Endodermal cell (in vitro differentiated cells): ENCODE results near the gene STK17B. TPM values are rescaled to one million over a fixed set of nuclear protein-coding genes. Genes with fewer than 3 reads are reported as not detected.
A peak's percentile ranks its signal among the peaks of the same experiment; 100 is the strongest.

Experiments used
- DNase-seq: peaks from one replicate; pipeline ENCODE4 v3.0.0-alpha.2; 2017
- H3K27ac ChIP-seq: 2 replicates; pipeline ENCODE4 v1.5.1; 2013; ENCODE audit warnings: mild to moderate bottlenecking, low read depth, low read length, moderate library complexity
- H3K27me3 ChIP-seq: 2 replicates; pipeline ENCODE4 v1.6.1; 2013; ENCODE audit warnings: mild to moderate bottlenecking, low read length, moderate library complexity; ENCODE audit not compliant: insufficient read depth, control insufficient read depth, poor library complexity, severe bottlenecking
- H3K36me3 ChIP-seq: 2 replicates; pipeline ENCODE4 v1.7.0; 2013; ENCODE audit warnings: mild to moderate bottlenecking, low read length, moderate library complexity; ENCODE audit not compliant: control insufficient read depth, insufficient read depth
- H3K4me1 ChIP-seq: one replicate; pipeline ENCODE4 v1.7.0; 2013; ENCODE audit warnings: low read length; ENCODE audit not compliant: control insufficient read depth, insufficient read depth
- H3K4me3 ChIP-seq: 2 replicates; pipeline ENCODE4 v1.5.1; 2013; ENCODE audit warnings: mild to moderate bottlenecking, low read length, moderate library complexity
- H3K9ac ChIP-seq: 2 replicates; pipeline ENCODE4 v1.6.1; 2013; ENCODE audit warnings: mild to moderate bottlenecking, low read length, moderate library complexity; ENCODE audit not compliant: poor library complexity, severe bottlenecking; ENCODE audit errors: extremely low read depth
- H3K9me3 ChIP-seq: 2 replicates; pipeline ENCODE4 v1.6.1; 2013; ENCODE audit warnings: mild to moderate bottlenecking, low read length, moderate library complexity; ENCODE audit not compliant: control insufficient read depth
- H3K27ac Mint-ChIP-seq: 2 replicates; pipeline ENCODE4 v1.8.0; 2020; ENCODE audit warnings: mixed read lengths
- H3K27me3 Mint-ChIP-seq: 2 replicates; pipeline ENCODE4 v1.8.0; 2021; ENCODE audit warnings: mild to moderate bottlenecking, mixed read lengths; ENCODE audit not compliant: insufficient read depth
- H3K36me3 Mint-ChIP-seq: 2 replicates; pipeline ENCODE4 v1.8.0; 2020; ENCODE audit warnings: low read depth, mixed read lengths
- H3K4me1 Mint-ChIP-seq: 2 replicates; pipeline ENCODE4 v1.8.0; 2020; ENCODE audit warnings: mixed read lengths
- H3K4me3 Mint-ChIP-seq: 2 replicates; pipeline ENCODE4 v1.8.0; 2020; ENCODE audit warnings: mild to moderate bottlenecking, moderate library complexity, mixed read lengths
- H3K9me3 Mint-ChIP-seq: 2 replicates; pipeline ENCODE4 v1.8.0; 2020; ENCODE audit warnings: mild to moderate bottlenecking, mixed read lengths
- WGBS, 2 experiments: methylation state at CpG; one replicate each; pipeline versions ENCODE4 v1.1.5 to v1.1.7; 2013; ENCODE audit warnings: missing lambda C conversion rate in 2 of 2, mixed read lengths in 1 of 2; ENCODE audit not compliant: insufficient coverage in 1 of 2, insufficient read length in 1 of 2; 5-methylcytosine and 5-hydroxymethylcytosine counted together
- total RNA-seq, 2 donors: library from RNA; stranded (reverse); fragmentation: NEBNext Ultra II Directional in 1 of 2; extraction: Animal tissue kit (Norgen Biotek cat#: 25700) in 1 of 2; gene quantifications; 2 replicates in 1 of 2; 3 replicates in 1 of 2; pipeline ENCODE4 v1.2.1, GENCODE V29; 2021
- TF ChIP-seq, protein P1 (sequence below): fragments of 200-600 bp; sonication (generic); conservative IDR thresholded peaks from 2 replicates; pipeline ENCODE4 v1.5.0; 2021; ENCODE audit warnings: antibody characterized with exemption, mild to moderate bottlenecking

STK17B gene
- total RNA-seq, 2 donors from 2014 or later: 6.2 to 10.8 TPM

DNA sequence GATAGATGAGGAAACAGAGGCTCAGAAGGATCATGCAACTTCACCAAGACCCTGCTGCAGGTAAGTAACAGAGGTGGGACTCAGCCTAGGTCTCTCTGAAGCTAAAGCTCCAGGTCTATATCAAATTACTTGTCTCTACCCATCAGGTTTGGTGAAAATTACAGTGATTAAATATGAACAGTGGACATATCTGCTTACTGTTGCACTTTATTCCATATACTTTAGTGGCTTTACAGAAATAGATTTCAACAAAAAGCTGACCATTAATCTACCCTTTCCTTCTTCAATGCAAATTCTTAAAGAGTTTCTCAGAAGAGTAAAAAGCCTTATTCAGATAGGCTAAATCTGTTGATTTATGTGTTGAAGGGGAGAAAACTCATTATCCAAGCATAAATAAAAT is 42.8 kb upstream of the STK17B start:
- DNase-seq: no peak
- Histone ChIP-seq H3K4me1 (no peaks in the 10 kb centered on the region), H3K4me3 (no peak overlapping the region), H3K9me3 (no peaks in the 10 kb centered on the region), H3K27me3 (no peaks in the 10 kb centered on the region), H3K36me3 (no peaks in the 10 kb centered on the region), H3K9ac (no peak overlapping the region), H3K27ac (no peak overlapping the region)
- Mint-ChIP-seq H3K36me3 (peaks cover 20% of the 10 kb centered on the region), H3K9me3 (peaks cover 2% of the 10 kb centered on the region), H3K4me1 (no peaks in the 10 kb centered on the region), H3K27ac (no peak overlapping the region), H3K4me3 (no peak overlapping the region), H3K27me3 (no peaks in the 10 kb centered on the region)
- TF ChIP-seq, protein P1, sequence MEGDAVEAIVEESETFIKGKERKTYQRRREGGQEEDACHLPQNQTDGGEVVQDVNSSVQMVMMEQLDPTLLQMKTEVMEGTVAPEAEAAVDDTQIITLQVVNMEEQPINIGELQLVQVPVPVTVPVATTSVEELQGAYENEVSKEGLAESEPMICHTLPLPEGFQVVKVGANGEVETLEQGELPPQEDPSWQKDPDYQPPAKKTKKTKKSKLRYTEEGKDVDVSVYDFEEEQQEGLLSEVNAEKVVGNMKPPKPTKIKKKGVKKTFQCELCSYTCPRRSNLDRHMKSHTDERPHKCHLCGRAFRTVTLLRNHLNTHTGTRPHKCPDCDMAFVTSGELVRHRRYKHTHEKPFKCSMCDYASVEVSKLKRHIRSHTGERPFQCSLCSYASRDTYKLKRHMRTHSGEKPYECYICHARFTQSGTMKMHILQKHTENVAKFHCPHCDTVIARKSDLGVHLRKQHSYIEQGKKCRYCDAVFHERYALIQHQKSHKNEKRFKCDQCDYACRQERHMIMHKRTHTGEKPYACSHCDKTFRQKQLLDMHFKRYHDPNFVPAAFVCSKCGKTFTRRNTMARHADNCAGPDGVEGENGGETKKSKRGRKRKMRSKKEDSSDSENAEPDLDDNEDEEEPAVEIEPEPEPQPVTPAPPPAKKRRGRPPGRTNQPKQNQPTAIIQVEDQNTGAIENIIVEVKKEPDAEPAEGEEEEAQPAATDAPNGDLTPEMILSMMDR: no peak

DNA sequence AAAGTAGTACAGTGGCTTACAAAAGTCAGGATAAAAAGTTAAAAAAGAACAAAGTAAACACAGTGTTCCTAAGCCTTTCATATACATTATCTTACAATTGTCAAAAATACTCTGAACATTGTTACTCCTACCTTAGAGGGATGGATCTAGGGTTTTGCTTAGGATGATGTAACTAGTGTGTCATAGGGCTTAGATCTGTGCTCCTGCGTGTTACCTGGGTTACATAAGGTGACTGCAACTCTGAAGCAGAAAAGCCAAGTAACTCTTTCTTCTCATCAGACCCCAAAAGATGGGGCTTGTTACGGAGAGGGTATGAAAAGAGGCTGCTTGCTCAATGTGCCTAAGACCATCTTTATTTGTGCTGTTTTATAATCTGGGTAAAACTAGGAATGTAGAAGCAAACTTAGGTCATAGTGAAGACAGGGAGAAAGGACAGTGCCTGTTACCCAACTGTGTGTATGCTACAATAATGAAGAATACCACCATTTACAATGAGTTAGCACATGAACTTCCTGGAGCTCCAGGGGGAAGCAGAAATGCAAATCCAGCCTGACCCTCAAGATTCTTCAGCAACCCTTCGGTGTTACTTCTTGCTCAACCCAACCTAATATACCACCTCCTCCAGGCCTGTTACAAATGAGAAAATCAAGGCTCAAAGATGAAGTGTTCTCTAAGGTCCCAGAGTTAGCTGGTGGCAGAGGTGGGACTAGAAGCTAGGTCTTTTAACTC is 42.0 kb upstream of the STK17B start:
- Histone ChIP-seq H3K4me1 (no peaks in the 10 kb centered on the region), H3K9me3 (no peaks in the 10 kb centered on the region), H3K27ac (no peak overlapping the region), H3K27me3 (no peaks in the 10 kb centered on the region), H3K9ac (no peak overlapping the region), H3K4me3 (no peak overlapping the region), H3K36me3 (no peaks in the 10 kb centered on the region)
- peaks cover 20% of the 10 kb centered on the region for H3K36me3 Mint-ChIP-seq
- TF ChIP-seq, protein P1: no peak
- H3K4me1 Mint-ChIP-seq: peaks cover 4% of the 10 kb centered on the region
- H3K27me3 Mint-ChIP-seq: no peaks in the 10 kb centered on the region
- peaks cover 2% of the 10 kb centered on the region for H3K9me3 Mint-ChIP-seq
- no peak overlapping the region for H3K4me3 Mint-ChIP-seq
- 82% methylated on average over 3 of the region's 3 CpGs; no CpG with 5 or more reads in 1 of the 2 experiments for WGBS, 2 experiments
- H3K27ac Mint-ChIP-seq: no peak overlapping the region
- no peak for DNase-seq

DNA sequence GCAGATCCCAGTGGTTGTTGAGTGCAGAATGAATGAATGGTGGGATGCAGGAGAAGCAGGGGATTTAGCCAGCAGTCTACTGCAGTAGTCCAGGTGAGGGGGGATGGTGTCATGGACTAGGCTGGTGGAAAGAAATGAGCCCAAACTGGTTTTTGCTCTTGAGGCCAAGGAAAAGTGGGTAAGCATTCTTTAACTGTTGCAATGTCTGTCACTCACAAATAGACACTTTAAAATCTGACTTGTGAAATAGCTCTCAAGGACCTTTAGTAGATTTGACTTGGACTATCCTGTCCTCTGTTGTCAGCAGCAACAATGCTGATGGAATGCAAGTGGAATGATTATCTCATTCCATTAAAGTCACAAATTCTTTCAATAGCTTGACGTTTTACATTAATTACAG is 37.5 kb upstream of the STK17B start:
- H3K9ac ChIP-seq: no peak overlapping the region
- 75% methylated on average over 1 of the region's 1 CpG; no CpG with 5 or more reads in 1 of the 2 experiments for WGBS, 2 experiments
- Mint-ChIP-seq H3K27me3 (no peaks in the 10 kb centered on the region), H3K27ac (peak overlapping the region; percentile 38), H3K9me3 (peaks cover 2% of the 10 kb centered on the region), H3K4me3 (no peak overlapping the region), H3K4me1 (peaks cover 4% of the 10 kb centered on the region), H3K36me3 (peaks cover 20% of the 10 kb centered on the region)
- no peak overlapping the region for H3K4me3 ChIP-seq
- H3K9me3 ChIP-seq: no peaks in the 10 kb centered on the region
- no peaks in the 10 kb centered on the region for H3K27me3 ChIP-seq
- no peaks in the 10 kb centered on the region for H3K36me3 ChIP-seq
- H3K27ac ChIP-seq: no peak overlapping the region
- TF ChIP-seq, protein P1: no peak
- DNase-seq: no peak
- no peaks in the 10 kb centered on the region for H3K4me1 ChIP-seq
